Measurements from ENCODE around the gene ASB11.
"Not testable (repeated sequence)": the region's sequence is repeated elsewhere in the genome, so short reads cannot be mapped to it uniquely, and the experiment has no call there.

ASB11 gene

DNA sequence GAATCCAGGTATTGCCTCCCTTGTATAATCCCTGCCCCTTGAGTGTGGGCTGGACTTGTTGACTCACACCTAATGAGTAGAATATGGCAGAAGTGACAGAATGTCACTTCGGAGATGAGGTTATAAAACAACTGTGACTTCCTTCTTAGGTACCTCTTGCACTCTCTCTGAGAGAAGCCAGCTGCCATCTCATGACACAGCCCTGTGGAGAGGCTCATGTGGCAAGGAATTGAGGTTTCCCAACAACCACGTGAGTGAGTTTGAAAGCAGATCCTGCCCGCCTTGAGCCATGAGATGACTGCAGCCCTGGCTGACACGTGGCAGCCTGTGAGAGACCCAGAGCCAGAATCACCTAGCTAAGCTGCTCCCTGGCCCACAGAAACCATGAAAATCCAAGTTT is 13.5 kb downstream of the ASB11 start:
- DNase-seq: peak; percentile 11

DNA sequence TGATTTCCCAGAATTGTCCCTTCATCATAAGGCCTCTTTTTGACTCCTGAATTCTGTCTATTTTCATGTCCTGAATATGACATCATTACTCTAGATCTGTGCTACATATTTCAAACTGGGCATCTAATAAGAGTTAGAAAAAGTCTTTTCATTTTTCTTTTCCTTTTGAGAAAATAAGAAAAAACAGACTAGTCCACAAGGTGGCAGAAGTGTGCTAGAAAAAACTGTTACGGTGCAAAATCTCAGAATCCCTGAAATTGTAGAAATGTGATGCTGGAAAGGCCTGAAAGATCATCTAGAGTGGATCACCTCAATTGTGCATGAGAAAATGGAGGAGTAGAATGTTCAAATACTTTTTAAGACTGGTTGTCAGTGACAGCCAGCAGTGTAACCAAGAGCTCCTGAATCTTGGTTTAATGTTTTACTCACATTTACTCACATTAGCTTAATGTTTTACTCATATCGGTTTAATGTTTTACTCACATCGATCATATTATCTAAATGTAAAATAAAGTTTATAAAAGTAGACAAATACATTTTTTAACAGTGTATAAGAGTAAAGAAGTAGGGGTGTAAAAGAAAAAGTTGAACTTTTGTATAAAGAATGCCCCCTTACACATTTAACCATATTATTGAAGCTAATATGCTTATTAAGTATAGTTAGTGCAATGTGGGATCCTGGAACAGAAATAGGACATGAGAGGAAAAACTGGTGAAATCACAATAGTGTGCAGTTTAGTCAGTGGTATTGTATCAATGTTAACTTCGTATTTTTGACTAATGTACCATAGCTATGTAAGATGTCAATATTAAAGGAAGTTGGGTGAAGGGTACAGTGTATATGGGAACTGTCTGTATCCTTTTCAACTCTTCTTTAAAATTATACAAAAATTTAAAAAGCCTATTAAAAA is 15.2 kb downstream of the ASB11 start:
- peak; percentile 22 for DNase-seq

DNA sequence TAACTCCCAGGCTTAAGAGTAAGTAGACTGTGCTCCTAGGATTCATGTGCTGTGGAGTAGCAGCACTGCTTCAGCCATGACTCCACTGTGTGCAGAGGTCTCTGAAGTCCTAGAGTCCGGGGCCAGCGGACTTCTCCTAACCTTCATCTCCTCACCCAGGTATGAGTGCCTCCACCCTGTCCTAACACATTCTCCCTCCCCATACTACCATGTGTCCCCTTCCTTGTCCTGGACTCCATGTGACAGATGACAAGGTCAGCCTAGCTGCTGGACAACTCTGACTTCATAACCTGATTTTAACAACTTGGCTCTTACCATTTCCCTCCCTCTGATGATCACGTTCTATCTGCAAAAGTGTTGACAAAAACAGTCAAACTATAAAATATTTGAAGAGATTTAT is 16.7 kb downstream of the ASB11 start:
- no peak for DNase-seq

DNA sequence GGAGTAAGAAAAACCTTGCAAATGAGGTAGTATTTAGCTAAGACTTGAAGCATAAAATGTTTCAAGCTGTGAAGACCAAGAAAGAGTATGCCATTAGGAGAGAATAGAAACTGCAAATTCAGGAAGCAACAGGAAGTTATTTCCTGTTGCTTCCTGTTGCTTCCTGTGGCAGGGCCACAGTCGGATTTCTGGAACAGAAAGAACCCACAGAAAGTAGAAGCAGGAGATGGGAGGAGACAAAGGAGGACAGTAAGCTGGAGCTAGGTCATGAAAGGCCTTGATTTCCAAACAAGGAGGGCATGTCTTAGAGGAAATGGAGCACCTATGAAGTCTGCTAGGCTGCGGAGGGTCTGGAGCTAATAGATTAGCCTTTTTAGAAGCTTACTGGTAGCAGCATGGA is 17.2 kb downstream of the ASB11 start:
- DNase-seq: no peak

DNA sequence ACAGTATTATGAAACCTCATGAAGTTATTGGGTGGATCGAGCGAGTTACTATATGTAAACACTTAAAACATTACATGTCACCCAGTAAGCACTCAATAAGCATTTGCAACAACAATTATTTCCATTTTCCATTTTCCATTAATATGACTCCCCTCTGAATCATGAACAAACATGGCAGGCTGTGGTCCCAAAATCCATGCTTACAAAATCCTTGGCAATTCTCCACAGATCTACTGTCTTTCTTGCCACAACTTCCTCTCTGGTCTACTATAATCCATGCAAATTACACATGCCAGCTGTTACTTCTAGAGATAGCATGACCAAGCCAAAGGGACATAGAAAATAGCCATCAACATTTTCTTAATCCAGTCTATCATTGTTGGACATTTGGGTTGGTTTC is 22.0 kb downstream of the ASB11 start:
- no peak for DNase-seq

DNA sequence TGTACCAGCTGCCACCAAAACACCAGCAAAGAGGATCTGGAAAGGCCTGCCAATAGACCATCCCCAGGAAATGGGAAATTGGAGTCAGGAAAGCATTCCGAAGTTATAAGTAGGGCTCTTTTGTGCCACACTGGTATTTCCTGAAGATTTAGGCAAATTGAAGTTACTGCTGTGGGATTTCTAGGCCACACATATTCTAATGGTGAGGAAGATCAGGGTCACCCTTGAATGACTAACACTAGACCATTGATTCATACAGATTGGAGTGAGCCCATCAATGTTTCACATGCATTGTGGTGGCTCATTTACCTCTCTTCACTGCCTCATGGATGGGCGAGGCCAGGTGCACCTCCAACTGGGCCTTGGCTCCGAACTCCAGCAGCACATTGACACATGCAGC is 22.6 kb downstream of the ASB11 start:
- DNase-seq: no peak

DNA sequence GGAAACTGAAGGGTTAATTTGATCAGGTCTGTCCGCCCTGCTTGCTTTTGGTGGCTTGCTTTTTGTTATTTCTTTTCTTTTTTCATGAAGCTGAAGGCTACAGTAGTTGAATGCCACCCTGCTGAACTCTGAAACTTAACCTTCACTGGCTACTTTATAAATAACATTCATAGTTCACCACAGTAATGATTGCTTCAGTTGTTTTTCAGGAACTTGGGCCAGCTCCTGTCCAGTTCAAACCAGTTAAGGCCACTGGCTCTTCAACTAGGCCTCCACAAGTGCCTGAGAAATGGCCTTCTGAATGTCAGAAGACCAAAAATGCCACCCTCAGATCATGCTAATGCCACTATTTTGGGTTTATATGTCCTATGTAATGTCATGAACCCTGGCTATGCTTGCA is 37.8 kb downstream of the ASB11 start:
- DNase-seq: no peak

DNA sequence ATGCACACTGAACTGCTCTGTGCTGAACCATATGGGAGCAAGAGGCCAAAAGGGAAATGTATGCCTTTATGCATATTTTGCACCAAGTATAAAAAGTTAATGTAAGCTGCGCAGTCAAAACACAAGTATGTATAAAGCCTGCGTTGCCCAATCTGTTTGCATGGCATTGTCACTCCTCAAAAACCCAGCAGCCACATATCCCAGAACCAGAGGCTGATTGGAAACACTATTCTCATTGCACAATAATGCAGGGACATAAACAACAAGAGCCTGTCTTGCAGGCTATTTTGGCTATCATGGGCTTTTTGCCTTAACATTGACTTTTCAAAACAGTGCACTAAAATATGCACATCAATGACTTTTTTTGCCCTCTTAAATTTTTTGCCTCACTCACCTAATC is 40.5 kb downstream of the ASB11 start:
- DNase-seq: no peak

DNA sequence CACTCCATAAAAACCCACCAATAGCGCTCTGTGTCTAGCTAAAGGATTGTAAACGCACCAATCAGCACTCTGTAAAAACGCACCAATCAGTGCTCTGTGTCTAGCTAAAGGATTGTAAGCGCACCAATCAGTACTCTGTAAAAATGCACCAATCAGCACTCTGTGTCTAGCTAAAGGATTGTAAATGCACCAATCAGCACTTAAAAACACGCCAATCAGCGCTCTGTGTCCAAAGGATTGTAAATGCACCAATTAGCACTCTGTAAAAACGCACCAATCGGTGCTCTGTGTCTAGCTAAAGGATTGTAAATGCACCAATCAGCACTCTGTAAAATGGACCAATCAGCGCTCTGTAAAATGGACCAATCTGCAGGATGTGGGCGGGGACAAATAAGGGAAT is 42.2 kb downstream of the ASB11 start:
- not testable (repeated sequence) for DNase-seq

DNA sequence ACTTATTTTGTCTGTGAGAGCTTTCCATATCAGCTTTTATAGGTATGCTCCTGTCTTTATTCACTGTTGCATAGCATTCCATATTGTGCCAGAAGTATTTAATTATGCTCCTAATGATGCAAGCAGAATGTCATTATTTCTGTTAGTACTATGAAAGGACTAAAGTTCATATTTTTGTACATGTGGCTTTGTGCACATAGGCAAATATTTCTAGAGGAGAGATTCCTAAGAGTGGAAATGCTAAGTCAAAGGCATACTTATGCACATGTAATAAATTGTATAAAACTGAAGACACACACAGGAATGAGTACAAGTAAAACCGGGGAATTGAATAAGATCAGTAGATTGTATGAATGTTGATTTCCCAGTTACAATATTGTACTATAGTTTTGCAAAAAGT is 43.7 kb downstream of the ASB11 start:
- no peak for DNase-seq

DNA sequence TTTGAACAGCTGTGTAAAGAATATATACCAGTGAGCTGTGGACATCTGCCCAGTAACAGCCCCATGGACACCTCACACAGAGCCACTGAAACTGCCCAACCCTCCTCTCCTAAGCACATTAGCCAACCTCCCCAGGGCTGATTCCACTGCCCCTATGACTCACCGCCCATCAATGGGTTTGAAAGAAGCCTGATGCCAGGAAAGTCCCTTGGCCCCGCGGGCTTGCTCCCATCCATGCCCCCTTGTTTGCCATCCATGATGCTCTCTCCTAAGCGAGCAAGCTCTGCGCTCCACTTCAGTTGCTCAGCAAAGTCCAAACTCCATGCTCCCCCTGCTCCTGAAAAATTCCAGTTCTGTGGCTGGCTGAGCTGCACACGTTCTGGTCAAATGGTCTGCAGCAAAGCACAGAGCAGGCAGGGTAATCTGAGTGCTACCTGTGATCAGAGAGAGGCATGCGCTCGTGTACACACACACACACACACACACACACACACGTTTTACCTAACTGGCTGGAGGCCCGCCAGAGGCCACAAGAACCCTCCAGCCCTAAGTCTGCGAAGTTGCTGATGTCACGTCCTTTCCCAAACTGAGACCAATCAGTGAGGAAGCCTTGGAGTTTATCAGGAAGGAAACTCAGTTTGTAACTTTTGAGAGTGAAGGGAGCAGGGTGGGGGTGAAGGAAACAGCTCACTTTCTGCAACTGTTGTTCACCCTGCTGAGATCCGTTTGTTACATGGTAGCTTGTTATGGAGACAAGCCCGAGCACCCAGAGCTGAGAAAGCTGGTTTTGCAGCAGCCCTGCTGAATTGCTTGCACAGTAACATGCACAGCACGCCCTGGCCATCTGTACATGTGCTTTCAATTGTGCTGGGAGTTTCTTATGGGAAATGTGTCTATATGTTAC is 45.6 kb downstream of the ASB11 start, which contains the start of gene ASB9:
Gene ASB9, minus strand, starts transcription at position 466 of the 904 bp plus-strand sequence. Its CDS starts 209 bp downstream, at position 257.
- peak; percentile 1 for DNase-seq

DNA sequence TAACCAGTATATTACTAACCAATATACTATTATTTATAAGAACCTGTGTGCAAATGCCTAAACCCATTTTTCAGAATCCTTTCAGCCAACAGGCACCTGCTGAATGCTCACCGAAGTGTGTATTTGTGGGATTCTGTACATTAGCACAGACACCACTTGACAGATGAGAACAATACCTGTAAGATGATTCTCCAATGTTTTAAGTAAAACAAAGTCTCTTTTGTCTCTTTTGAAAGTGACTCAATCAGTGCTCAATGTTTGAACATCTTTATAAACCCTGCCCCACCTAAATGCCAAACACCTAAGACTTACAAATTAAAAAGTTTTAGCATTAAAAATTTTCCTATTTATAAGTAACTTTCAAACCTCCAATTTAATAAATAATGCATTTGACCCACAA is 46.3 kb downstream of the ASB11 start:
- no peak for DNase-seq

DNA sequence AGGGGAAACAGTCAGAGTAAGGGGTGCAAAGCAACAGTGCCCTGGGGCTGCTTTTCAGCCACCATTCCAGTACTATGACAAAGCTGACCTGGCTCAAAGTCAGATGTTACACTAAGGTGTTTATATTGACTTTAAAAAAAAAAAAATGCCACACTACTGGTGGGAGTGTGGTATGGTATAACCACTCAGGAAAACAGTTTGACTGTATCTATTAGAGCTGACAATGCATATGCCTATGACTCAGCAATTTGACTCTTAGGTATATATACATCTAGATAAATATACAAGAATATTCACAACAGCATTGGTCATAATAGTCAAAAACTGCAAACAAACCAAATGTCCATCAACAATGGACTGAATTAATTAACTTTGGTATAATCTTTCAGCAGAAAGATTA is 60.6 kb downstream of the ASB11 start:
- DNase-seq: no peak

DNA sequence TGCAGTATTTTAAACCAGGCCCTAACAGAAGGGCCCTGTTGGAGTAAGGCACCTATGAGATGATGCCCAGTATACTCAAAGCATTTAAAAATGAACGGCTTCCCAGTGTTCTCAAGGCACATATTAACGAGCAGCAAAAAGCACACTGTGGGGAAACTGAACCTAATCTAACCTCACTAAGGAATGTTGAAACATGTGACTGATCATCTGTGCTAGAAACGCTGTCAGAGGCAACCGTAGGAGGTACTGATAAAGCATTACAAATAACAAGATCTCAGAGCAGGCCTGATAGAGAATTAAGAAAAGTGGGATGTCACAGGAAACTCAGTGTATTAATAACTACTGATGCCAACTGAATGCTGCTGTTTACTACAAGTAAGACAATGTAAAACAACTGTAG is 69.5 kb downstream of the ASB11 start:
- DNase-seq: no peak

DNA sequence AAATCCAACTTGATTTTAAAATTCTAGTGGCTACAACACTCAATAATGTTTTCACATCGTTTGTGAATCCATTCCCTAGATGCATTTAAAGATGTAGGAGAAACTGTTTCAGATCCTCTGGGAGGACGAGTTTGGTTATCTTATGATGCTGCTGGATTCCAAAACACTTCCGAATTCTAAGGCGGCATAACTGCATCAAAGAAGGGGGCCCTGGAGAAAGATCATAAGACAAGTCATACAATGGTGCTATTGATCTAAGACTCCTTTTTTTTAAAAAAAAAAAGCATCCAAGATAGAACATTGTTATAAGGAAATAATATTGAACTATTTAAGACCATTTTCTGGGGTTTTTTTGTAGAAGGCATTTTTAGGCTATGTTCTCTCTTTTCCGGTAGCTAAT is 71.0 kb downstream of the ASB11 start:
- no peak for DNase-seq

DNA sequence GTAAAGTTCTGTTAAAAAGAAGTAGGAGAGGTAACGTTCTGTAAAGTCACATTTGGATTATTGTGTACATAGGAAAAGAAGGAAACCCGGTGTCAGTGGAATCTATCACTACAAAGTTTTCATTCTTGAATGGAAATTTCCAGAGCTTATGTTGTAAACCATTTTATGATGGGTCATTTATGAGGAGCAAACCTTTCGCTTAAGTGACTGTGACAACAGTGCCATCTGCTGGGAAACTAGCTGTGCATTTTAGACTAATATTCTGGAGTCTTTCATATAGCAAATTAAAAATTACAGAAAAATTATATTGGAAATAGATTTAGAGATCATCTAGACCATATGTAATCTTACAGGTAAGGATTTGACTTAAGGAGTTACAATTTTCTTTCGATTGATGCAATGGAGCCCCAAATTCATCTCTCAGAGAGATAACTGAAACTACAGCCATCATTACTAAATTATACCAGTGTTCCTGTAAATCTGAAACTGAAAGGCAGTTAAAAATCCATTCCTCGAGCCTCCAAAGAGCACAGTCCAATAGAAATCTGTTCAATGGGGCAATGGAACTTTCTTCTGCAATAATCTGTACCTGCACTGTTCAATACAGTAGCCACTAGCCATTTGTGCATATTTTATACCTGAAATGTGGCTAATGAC is 72.4 kb downstream of the ASB11 start:
- peak; percentile 18 for DNase-seq

DNA sequence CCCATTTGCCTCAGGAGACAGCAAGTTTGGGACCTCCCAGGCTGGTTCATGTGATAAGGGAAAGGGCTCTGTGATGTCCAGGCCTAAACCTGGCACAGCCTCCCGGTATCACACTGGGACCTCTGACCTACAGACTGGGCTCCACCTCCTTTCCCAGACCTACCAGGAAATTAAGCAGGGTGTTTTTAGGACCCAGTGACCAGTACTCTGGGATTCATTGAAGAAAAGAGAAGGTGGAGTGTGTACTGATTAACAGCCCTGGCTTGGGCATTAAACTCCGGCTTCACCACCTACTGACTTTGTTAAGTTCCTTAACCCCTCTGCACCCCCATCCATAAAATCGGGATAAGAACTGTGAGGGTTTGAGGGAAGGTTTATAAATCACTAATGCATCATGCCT is 74.1 kb downstream of the ASB11 start:
- no peak for DNase-seq

DNA sequence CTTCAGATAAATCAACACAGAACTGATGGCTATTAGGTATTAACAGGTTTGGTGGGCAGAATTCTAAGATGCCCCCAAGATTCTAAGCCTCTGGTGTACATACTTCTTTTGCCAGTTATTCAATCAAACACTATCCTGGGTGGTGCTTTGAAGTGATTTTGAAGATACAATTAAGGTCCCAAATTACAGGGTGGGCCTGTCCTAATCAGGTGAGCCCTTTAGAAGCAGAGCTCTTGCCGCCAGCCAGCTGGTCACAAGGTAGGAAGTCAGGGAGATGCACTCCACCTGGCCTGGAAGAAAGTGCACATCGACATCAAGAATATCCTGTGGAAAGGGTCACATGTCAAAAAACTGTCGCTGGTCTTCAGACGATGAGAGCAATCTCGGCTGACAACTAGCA is 75.0 kb downstream of the ASB11 start:
- no peak for DNase-seq

DNA sequence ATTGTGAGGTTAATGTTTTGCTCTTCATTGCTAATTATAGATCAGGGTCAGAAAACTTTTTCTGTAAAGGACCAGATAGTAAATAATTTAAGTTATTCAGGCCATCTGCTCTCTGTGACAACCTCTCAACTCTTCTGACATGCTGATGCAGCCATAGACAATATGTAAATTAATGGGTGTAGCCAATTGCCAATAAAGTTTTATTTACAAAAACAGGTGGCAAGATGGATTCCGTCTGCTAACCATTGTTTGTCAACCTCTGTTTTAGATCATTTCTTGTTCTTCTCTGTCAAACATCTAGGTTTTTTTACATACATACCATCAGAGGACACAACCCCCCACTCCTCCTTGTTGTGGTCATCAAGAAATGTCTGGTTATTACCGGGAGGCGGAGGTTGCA is 79.3 kb downstream of the ASB11 start:
- DNase-seq: no peak

DNA sequence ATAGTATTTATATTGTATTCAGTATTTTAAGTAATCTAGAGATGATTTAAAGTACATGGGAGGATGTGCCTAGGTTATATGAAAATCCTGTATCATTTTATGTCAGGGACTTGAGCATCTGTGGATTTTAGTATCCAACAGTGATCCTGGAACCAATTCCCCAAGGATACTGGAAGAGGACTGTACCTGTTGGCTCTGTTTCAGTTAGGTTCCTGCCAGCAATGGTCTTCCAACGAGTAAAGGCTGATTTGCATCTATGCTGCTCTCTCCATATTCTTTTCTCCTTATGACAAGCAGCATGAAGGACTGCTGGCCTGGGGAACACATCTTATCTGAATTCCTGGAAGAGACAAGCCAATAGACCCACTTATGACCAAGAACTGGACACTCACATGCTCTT is 80.4 kb downstream of the ASB11 start:
- DNase-seq: no peak

DNA sequence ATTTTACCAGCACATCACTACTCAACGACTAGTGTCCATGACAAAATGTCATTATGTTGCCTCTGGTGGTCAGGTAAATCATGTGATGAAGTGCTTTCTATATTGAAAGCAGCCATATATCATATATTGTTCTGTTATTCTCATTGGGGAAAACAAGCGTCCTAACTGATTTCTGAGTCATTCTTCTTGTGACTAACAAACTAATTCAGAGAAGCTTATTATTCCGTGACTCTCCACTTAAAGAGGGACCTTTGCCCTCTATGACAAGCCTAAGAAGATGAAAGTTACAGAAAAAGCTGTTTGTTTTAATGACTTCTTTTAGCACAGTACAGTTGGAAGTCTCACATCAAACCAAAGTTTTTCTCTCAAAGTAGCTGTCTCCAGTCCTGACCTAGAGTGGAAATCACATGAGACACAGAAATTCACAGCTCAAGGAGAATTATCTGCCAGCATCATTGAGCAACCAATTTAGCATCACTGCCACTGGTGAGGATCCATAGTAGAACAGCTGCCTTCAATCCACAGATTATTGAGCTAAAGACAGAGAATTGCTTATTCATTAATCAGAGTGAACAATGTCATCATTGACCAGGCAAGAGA is 81.9 kb downstream of the ASB11 start:
- no peak for DNase-seq
